Upper lobe of right lung (tissue), 1 donor: ENCODE data around the gene TLR4. TPM values are rescaled to one million over a fixed set of nuclear protein-coding genes. Genes with fewer than 3 reads are reported as not detected.

Source experiments
- ATAC-seq: fragments of 200-7000 bp; cut with Tn5 transposase; one replicate; pipeline ENCODE4 v1.9.1; 2020; ENCODE audit warnings: mild to moderate bottlenecking, moderate library complexity
- DNase-seq: peaks from one replicate; pipeline ENCODE4 v3.0.0-alpha.2; 2020
- H3K27ac ChIP-seq: fragments of 200-600 bp; one replicate; pipeline ENCODE4 v1.8.0; 2022
- H3K27me3 ChIP-seq: fragments of 200-600 bp; one replicate; pipeline ENCODE4 v1.8.0; 2022; ENCODE audit warnings: mild to moderate bottlenecking
- H3K36me3 ChIP-seq: fragments of 200-600 bp; one replicate; pipeline ENCODE4 v1.8.0; 2022
- H3K4me1 ChIP-seq: fragments of 200-600 bp; one replicate; pipeline ENCODE4 v1.8.0; 2022
- H3K4me3 ChIP-seq: fragments of 200-600 bp; one replicate; pipeline ENCODE4 v1.8.0; 2022; ENCODE audit warnings: mild to moderate bottlenecking
- H3K9me3 ChIP-seq: fragments of 200-600 bp; one replicate; pipeline ENCODE4 v1.8.0; 2022
- CTCF ChIP-seq: fragments of 200-600 bp; IDR thresholded peaks from one replicate; pipeline ENCODE4 v1.8.0; 2022; ENCODE audit warnings: antibody characterized with exemption
- intact Hi-C: fragments of 100-400 bp; cut with DNase I; formaldehyde crosslinking; loops from one replicate; pipeline ENCODE4 v1.11.0; 2022
- total RNA-seq: library from RNA; stranded (reverse); fragmentation: NEBNext Ultra II Directional; extraction: Animal tissue kit (Norgen Biotek cat#: 25700); gene quantifications from one replicate; pipeline ENCODE4 v1.2.1, GENCODE V29; 2021
- donor health status: DM: no; HTN: yes; CAD: no; lungs with severe emphysema.

Gene TLR4
- total RNA-seq, 1 donor from 2014 or later = 45.9 TPM

GRCh38 chr9:117714282-117714681, 10.1 kb downstream of the TLR4 start:
- no peaks in the 10 kb centered on the region for H3K9me3 ChIP-seq
- no peaks in the 10 kb centered on the region for H3K27me3 ChIP-seq
- ATAC-seq (no peak), DNase-seq (no peak)
- H3K36me3 ChIP-seq = peaks cover 21% of the 10 kb centered on the region
- H3K27ac ChIP-seq = no peak overlapping the region
- no peak for TF ChIP-seq CTCF
- peaks cover 11% of the 10 kb centered on the region for H3K4me1 ChIP-seq
- H3K4me3 ChIP-seq = no peak overlapping the region
- intact Hi-C loops = no loop called here

- H3K4me1 ChIP-seq = peaks cover 11% of the 10 kb centered on the region
- TF ChIP-seq CTCF = no peak
- H3K36me3 ChIP-seq = peaks cover 19% of the 10 kb centered on the region
- no peak overlapping the region for H3K27ac ChIP-seq
- intact Hi-C loops = no loop called here
- H3K27me3 ChIP-seq = no peaks in the 10 kb centered on the region
- DNase-seq (no peak), ATAC-seq (no peak)
- H3K9me3 ChIP-seq = no peaks in the 10 kb centered on the region
- H3K4me3 ChIP-seq = no peak overlapping the region
Measured at GRCh38 chr9:117715411-117715989, 11.3 kb downstream of the TLR4 start.

GRCh38 chr9:117718085-117718484, 13.9 kb downstream of the TLR4 start:
- no peak for DNase-seq
- Histone ChIP-seq H3K36me3 (peaks cover 14% of the 10 kb centered on the region), H3K27me3 (no peaks in the 10 kb centered on the region), H3K4me3 (no peak overlapping the region), H3K4me1 (peaks cover 16% of the 10 kb centered on the region), H3K9me3 (no peaks in the 10 kb centered on the region), H3K27ac (no peak overlapping the region)
- ATAC-seq = peak; percentile 81
- intact Hi-C loops = no loop called here
- TF ChIP-seq CTCF = no peak

GRCh38 chr9:117718701-117719100, 14.5 kb downstream of the TLR4 start:
- H3K27ac ChIP-seq = no peak overlapping the region
- no peak overlapping the region for H3K4me3 ChIP-seq
- peaks cover 19% of the 10 kb centered on the region for H3K4me1 ChIP-seq
- ATAC-seq (no peak), DNase-seq (no peak)
- no peak for TF ChIP-seq CTCF
- intact Hi-C loops = no loop called here
- peaks cover 13% of the 10 kb centered on the region for H3K36me3 ChIP-seq
- H3K27me3 ChIP-seq = no peaks in the 10 kb centered on the region
- H3K9me3 ChIP-seq = no peaks in the 10 kb centered on the region

GRCh38 chr9:117719161-117719920, 15.1 kb downstream of the TLR4 start:
- Histone ChIP-seq H3K27ac (no peak overlapping the region), H3K36me3 (peaks cover 7% of the 10 kb centered on the region), H3K4me3 (no peak overlapping the region), H3K27me3 (no peaks in the 10 kb centered on the region), H3K9me3 (no peaks in the 10 kb centered on the region), H3K4me1 (peaks cover 25% of the 10 kb centered on the region)
- DNase-seq (no peak), ATAC-seq (no peak)
- intact Hi-C loops = no loop called here
- no peak for TF ChIP-seq CTCF
